HG03097 (cell line): ENCODE data around the gene KEL.

Experiments
- ATAC-seq: cut with Tn5 transposase; IDR thresholded peaks from one replicate; pipeline ENCODE4 v1.9.1; 2021; ENCODE audit not compliant: unreplicated experiment, low FRiP score

KEL gene

GRCh38 chr7:142933092-142933475 lies 29.1 kb downstream of the KEL start:
- ATAC-seq, result no peak

GRCh38 chr7:142932386-142933091 lies 29.6 kb downstream of the KEL start:
- ATAC-seq, result no peak

- ATAC-seq, result no peak
Measured at GRCh38 chr7:142930126-142930730, 31.9 kb downstream of the KEL start.

- no peak for ATAC-seq
Measured at GRCh38 chr7:142927949-142928348, 34.2 kb downstream of the KEL start.

GRCh38 chr7:142927085-142927745 lies 34.9 kb downstream of the KEL start:
- ATAC-seq, result no peak

GRCh38 chr7:142925413-142925812 lies 36.8 kb downstream of the KEL start:
- ATAC-seq, result no peak

- no peak for ATAC-seq
Measured at GRCh38 chr7:142923391-142923790, 38.8 kb downstream of the KEL start.

GRCh38 chr7:142919656-142920055 lies 42.5 kb downstream of the KEL start:
- ATAC-seq, result no peak

GRCh38 chr7:142918901-142919300 lies 43.3 kb downstream of the KEL start:
- no peak for ATAC-seq

- ATAC-seq, result no peak
Measured at GRCh38 chr7:142917447-142917846, 44.7 kb downstream of the KEL start.

GRCh38 chr7:142916508-142916907 lies 45.7 kb downstream of the KEL start:
- no peak for ATAC-seq

- no peak for ATAC-seq
Measured at GRCh38 chr7:142915315-142915714, 46.8 kb downstream of the KEL start.

GRCh38 chr7:142914121-142914520 lies 48.0 kb downstream of the KEL start:
- no peak for ATAC-seq

GRCh38 chr7:142913566-142913965 lies 48.6 kb downstream of the KEL start:
- no peak for ATAC-seq

- ATAC-seq, result no peak
Measured at GRCh38 chr7:142913051-142913450, 49.1 kb downstream of the KEL start.

- no peak for ATAC-seq
Measured at GRCh38 chr7:142910481-142910880, 51.7 kb downstream of the KEL start.

GRCh38 chr7:142910031-142910433 lies 52.1 kb downstream of the KEL start:
- no peak for ATAC-seq

GRCh38 chr7:142908921-142909890 lies 53.0 kb downstream of the KEL start:
- no peak for ATAC-seq

GRCh38 chr7:142908290-142908689 lies 53.9 kb downstream of the KEL start:
- ATAC-seq, result no peak

- ATAC-seq, result no peak
Measured at GRCh38 chr7:142906643-142907042, 55.5 kb downstream of the KEL start.

- no peak for ATAC-seq
Measured at GRCh38 chr7:142905759-142906158, 56.4 kb downstream of the KEL start.
